SKM-1 (cell line): ENCODE data around the gene AMER2.

Experiments
- DNase-seq: peaks from one replicate; lab custom pipeline; 2025; ENCODE audit not compliant: unreplicated experiment; lab: John Stamatoyannopoulos, UW

Gene AMER2

DNA sequence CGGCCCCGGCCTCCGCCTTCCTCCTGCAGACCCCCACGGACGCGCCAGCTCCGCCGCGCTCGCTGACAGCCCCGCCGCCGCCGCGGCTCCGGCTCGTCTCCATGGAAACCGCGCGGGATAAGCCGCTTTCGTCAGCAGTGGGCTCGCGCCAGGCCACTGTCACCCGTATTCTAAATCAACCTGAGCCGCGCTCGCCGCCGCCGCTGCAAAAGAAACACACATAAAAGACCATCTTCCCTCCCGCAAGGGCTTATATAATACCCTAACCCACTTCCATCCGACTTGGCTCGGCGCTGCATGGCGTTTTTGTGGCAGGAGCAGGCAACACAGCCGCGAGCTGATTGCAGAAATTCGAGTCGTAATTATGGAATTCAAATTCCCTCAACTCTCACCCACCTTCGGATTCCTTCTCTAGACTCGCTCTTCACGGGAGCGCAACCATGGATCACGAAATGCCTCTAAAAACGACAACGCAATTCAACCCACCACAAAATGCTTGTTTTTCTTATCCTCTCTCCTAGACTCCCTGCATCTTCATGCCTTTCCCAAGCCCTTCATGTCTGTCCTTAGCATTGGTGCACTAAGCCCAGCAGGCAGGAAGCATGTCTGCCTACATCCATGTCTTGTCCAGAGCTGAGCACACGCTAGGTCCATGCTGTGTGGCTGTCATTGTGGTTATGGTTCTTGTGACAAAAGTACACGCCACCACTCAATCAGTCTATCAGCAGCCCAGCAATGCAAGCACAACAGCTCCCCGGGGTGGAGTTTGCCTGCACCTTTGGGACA is at the start of gene AMER2:
AMER2 (minus strand) TSS at position 772 of the 786 bp plus-strand sequence; CDS start at position 103, 669 bp downstream.
- DNase-seq, result no peak

DNA sequence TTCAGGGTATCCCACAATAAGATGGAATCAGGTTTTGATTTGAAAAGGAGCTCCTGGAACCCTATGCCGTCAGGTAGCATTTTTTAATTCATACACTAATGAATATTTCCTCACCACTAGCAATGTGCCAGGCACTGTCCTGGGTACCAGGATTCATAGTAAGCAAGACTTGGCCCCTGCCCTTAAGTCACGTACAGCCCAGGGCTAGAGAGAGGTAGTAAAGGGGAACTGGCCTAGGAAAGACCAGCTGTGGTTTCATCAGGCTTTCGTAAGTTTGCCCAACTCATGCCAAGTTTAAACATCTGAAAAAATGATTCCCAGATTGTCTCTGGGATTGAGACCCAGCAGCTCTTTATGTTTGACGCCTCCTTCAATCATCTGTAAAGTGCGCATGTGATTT is 45.9 kb upstream of the AMER2 start:
- DNase-seq, result no peak

DNA sequence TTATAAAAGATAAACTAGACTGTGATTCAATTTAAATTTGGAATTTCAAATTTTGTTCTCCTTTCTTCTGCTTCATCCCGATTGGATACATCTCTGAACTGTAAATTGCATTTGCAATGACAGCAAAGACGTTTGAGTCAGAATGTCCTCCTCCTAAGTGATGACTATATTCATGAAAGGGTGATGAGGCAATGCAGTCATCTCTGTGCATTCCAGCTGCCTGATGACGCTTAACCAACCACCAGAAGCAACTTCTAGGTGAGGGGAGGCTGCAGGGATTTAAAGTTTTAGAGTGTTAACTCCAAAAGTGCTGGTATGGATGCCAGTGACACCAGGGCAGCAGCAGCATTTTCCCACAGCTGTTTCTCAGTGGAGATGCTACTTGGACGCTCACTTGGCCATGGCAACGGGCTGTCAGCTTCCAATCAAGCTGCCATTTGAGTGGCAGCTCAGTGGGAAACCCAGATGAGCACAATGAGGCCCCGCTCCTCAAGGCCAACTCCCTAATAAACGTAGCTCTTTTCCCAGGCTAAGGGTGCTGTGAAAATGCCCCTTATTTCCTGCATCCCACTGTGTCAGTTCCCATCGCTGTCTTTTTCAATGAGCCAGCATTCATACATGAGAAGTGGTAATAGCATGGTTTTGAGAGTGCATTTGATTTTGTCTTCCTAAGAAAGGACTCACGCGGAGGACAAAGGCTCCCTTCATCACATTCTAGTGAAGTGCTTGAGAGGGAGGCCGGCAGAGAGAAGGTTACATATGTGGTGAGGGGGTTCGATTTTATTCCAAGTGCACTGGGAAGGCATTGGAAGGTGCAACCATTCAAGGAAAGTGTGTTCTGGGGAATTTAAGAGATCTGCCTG is 45.2 kb upstream of the AMER2 start:
- DNase-seq, result no peak

GRCh38 chr13:25215253-25215575 is 43.1 kb upstream of the AMER2 start:
- DNase-seq, result no peak

DNA sequence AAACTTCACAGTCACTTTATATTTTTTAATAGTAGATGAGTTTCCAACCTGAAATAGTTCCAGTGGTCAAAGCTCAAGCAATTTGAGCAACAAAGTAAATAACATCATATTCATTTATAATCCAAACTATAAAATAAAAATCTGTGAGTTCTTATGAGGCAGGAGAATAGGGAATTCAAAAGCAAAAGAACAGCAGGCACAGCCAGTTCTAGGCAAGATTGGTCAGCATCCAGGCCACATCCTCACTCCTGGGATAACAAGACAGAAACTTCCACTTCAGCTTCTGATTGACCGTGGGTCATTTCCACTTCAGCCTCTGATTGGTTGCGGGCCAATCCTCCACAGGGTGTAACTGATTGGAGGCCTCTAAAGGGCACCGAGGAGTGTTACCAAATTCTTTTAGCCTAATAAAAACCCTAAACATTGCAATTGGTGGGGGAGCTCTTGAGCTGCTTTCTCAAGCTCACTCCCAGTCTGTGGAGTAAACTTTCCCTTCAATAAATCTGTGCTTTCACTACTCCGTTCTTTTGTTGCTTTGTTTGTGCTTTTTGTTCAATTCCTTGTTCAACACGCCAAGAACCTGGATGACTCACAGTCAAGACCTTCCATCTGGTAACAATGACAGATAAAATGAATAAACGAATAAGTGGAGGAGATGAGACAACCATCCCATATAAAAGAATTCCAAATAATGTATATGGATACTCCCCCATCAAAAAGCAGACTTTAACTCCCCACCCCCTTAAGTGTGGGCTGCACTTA is 42.6 kb upstream of the AMER2 start:
- DNase-seq, result no peak

GRCh38 chr13:25213715-25214114 is 41.6 kb upstream of the AMER2 start:
- DNase-seq, result no peak

DNA sequence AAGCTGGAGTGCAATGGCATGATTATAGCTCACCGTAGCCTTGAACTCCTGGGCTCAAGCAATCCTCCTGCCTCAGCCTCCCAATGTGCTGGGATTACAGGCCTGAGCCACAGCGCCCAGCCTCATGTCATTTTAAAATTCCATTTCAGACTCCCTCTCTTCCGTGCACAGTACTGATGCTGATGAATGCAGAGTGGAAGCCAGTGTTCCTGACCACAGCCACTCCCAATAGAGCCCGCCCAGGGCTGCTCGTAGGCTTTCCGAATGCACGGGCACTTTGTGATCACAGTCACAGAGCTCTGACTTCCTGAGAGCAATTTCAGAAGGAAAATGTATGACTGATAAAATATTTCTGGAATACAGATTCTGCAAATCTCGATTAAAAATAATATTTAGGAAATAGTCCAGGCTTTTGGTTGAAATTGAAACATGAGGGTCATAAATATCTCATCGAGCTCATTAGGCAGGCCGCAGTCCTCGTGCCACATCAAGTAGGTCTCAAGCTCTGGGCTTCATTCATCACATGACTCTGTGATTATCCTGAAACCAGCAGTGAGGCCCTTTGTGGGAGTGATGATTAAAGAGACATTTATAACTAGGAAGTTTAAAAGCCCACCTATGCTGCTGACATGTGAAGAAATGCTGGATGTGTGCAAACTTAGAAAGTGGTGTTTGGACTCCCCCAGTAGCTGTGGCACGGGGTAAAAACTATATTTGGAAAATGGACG is 38.9 kb upstream of the AMER2 start:
- DNase-seq, result no peak

DNA sequence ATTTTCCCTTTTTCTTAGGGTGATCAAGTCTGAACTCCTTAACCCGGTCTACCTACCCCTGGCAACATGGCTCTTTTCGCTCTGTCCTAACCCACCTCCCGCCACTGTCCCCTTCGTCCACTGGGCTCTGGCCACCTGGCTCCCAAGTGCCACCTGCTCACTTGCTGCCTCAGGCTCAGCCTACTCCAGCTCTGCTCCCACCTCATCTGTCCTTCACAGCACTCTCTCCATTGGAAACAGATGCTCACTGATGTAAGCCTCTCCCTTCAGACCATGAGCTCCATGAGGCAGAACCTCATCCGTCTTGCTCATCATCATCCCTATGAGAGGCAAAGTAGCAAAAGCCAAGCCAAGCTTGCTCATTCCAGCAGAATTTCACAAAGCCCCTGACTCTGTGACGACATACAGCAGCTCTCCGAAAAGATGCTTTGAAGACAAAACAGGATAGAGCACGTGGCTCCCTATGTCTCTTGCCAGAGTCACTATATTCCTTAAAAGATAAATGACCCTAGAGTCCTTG is 35.3 kb upstream of the AMER2 start:
- DNase-seq, result no peak

DNA sequence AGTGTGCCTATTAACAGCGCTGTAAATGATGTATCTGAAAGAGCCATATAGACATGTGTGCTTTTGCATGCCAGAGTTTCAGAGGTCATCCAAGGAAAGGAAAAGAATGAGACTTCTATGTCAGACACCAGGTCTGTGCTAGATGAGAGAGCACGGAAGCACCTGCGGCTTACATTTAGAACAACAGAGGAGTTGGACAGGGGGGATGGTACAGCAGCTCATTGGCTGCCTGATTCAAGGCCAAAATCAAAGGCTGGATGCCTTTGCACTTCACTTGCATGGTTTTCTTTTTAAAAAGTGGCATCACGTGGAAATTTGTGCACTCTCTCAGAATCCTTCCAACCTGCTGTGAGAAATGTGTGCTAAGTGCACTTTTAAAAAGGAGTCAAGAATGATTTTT is 32.8 kb upstream of the AMER2 start:
- DNase-seq, result no peak

GRCh38 chr13:25203127-25203740 is 31.1 kb upstream of the AMER2 start:
- no peak for DNase-seq

DNA sequence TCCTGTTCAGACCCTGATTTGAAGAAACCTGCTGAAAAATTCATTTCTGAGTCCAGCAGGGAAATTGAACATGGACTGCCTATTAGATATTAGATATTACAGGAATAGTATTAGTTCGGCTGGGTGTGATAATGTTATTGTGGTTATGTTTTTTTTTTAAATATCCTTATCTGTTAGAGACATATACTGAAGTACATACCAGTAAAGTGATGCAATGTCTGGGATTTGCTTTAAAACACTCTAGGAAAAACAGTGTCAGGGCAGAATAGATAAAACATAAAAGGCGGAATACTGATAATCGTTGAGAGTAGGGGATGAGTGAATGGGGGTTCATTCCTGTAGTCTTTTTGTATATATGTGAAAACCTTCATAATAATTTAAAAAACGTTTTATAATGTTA is 28.7 kb upstream of the AMER2 start:
- DNase-seq, result no peak

- no peak for DNase-seq
Measured at GRCh38 chr13:25198647-25199046, 26.6 kb upstream of the AMER2 start.

DNA sequence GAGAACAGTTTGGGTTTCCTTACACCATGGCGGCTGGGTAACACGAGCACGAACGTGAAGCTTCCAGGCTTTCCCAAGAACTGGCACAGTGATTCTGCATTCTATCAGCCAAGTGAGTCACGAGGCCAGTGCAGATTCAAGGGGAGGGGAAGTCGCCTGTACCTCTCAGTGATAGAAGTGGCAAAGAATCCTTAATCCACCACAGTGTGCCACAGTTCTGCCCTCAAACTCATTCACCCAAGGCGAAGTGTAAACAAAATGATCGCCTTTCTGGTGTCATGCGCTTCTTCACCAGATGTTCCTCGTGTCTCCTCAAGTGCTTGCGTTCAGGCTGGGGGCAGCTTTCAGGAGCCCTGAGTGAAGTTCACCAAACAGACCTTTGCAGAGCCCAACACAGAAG is 24.9 kb upstream of the AMER2 start:
- no peak for DNase-seq

- no peak for DNase-seq
Measured at GRCh38 chr13:25192936-25193335, 20.8 kb upstream of the AMER2 start.

- DNase-seq, result no peak
Measured at GRCh38 chr13:25192489-25192888, 20.4 kb upstream of the AMER2 start.

DNA sequence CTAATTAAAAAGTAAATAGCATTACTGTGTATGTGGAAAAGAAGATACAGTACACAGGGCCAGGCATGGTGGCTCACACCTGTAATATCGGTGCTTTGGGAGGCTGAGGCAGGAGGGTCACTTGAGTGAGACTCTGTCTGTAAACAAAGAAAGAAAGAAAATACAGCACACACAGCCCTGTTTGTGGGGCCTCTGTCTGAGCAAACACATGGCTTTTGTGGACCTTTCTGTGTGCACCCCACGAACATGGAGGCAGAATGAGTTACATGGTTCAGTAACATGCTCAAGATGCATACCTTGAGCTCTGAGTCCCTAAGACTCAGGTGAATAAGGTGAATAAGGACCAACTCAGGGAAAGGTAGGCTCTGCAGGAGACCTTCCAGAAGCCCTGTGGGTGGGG is 20.0 kb upstream of the AMER2 start:
- no peak for DNase-seq

DNA sequence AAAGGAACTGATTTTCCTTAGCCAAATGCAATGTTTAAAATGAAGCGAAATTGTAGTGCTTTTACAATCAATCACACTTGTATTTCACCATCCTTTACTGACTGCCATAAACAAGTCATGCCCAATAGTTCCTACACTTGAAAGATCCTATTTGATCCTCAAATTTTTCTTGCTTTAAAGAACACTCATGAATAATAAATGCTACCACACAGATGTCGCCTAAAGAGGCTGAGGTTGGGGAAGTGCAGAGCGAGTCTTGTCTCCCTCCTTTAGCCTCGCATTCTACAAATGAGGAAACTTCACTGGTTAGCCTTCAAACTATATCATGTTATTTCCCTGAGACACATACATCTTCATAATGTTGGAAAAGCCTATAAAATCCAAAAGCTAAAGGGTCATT is 18.7 kb upstream of the AMER2 start:
- DNase-seq, result no peak

- DNase-seq, result no peak
Measured at GRCh38 chr13:25190256-25190655, 18.2 kb upstream of the AMER2 start.

DNA sequence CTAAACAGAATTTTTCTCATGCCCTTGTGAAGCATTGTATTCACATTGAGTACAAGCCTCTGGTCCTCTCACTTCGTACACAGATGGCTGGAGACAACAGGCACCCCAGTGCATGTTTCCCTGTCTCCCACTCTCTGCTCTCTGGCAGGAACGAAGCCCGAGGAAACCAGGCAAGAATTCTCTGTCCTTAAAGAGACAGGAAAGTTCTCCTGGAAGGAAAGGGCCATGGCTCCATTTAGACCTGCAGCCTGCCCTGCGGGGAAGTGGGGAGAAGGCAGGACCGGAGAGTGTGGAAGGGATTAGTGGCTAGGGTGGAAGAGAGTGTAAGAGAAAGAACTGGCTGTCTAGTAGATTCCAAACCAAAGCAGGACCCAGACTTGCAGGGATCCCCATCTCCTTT is 15.5 kb upstream of the AMER2 start:
- DNase-seq, result no peak

GRCh38 chr13:25186187-25186586 is 14.1 kb upstream of the AMER2 start:
- no peak for DNase-seq
